ENCODE measurements around the gene RRAS2. TPM values are rescaled to one million over a fixed set of nuclear protein-coding genes. Genes with fewer than 3 reads are reported as not detected.
"Not testable (repeated sequence)": the region's sequence is repeated elsewhere in the genome, so short reads cannot be mapped to it uniquely, and the experiment has no call there.

The RRAS2 gene
- polyA plus RNA-seq, 5 donors, result 53.9 to 73.8 (median 61.5) TPM

DNA sequence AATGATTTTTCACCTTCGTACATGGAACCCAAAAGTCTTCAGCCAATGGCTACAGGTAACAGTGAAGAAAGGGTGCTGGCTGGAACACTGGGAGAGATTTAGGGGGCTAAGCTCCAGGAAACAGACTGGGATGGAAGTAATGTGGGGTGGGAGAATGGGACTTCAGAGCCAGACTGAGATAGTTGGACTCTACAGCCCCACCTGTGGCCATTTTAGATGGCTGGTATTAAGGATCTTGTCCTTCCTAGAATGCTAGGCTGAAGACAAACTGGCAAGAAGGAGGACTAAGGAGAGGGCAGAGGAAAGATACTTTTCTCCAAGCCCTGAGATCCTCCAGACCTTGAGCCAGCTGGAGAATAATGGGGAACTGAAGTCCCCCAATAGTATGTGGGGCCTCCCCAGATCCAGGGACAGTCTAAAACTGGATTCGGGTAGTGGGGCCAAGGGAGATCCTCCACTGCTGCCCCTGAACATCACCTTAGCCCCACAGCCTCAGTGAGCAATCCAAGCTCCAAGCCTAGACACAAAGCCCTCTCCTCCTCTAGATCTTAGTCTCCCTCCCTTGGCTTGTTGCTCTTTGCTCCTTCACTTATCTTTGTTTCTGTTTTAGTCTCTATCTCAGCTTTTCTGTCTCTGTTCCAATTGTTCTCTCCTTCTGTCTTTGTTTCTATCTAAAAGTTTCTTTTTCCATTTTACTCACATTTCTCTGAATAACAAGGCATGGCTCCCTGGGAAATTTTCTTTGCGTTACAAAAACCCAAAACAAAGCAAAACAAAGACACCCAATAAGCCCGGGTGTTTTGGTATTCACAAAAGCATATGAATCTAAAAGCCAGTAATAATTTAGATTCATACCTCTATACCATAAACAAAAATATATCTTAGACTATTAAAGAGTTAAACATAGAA lies 16.2 kb upstream of the RRAS2 start:
- no peak for DNase-seq

DNA sequence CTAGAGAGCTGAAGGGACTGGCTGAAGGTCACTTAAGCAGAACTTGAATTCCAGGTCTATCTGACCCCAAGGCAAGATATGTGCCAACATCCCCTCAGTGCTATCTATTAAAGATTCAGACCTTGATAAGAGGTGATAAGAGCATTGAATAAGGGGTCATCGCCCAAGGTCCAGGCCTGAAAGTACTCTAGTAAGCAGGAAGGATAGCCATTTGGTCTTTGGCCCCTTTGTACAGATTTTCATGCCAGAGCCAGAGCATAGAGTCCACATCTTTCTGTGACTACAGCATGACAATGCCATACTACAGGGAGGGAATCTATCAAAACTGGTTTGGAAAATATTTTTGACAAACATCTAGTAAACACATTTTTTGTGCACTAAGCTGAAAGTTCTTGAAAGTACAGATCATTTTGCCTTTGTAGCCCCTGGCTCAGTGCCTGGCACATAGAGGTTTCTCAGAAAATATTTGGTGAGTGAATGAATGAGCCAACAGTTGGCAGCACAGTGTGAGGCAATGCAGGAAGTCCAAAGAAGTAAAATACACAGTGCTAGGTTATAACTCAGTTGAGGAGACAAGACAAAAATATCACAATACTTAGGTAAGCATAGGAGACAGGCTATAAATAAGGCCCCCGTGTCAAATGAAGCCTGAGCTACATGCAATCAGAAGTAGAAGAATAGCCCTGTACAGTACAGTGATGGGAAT lies 15.1 kb upstream of the RRAS2 start:
- DNase-seq, result no peak

DNA sequence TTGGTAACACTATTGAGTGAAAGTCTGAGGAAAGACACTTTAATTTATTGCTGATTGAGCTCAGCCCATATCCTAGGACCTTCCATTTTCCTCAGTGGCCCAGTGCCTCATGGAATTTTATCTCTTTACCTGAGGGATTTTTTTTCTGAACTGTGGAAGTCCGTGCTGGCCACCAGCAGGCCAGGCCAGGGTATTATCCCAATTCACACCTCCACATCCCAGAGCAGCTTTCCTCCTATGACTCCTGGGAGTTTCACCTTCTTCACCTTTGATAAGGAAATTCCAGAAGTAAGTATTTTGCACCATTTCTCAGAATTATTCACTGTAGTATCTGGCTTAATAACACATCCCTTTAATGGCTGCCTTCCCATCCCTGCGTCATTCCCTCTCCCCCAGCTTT lies 13.0 kb upstream of the RRAS2 start:
- no peak for DNase-seq

DNA sequence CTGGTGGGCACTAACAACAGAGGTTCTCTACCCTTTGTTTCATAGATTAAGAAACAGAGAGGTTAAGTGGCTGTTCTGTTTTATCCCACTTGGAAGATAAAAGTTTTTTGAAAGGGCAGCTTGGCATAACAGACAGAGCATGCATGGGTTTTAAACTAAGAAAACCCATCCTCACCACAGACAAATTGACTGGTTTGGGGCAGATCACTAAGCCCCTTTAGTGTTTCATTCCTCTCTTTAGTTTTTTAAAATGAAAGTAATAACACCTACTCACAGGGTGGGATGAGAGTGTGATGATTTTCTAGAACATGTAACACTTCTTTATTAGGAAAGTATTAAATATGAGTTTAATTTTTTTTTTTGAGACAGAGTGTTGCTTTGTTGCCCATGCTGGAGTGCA lies 12.3 kb upstream of the RRAS2 start:
- no peak for DNase-seq

DNA sequence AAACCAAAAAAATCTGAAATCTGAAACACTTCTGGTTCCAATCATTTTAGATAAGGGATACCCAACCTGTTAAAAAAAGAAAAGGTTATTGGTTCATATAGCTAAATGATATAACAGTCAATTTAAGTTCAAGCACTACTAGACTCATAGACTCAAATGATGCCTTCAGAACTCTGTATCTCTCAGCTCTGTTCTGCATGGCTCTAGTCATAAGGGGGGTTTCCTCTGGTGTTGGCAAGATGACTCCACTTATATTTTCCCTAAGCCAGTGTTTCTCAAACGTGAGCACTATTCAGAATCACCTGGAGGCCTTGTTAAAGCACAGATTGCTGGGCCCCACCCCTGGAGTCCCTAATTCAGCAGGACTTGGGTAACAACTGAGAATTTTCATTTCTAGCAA lies 11.5 kb upstream of the RRAS2 start:
- DNase-seq, result no peak

DNA sequence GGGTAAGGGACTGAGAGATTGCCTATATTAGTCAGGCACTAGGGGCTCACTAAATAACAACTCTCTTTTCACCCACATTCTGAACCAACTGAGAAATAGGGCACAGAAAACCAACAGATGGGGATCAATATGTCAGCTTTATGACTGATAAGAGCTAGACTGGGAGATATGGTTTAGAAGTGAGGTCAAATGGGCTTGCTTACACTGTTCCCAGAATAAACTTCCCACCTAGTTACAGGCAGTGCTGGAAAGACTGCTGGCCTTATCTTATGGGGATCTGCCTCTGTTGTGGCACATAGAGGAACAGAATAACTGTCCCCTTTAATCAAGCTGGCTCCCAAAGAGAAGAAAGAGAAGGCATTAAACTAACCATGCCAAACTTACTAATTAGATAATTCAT lies 10.6 kb upstream of the RRAS2 start:
- DNase-seq, result no peak

DNA sequence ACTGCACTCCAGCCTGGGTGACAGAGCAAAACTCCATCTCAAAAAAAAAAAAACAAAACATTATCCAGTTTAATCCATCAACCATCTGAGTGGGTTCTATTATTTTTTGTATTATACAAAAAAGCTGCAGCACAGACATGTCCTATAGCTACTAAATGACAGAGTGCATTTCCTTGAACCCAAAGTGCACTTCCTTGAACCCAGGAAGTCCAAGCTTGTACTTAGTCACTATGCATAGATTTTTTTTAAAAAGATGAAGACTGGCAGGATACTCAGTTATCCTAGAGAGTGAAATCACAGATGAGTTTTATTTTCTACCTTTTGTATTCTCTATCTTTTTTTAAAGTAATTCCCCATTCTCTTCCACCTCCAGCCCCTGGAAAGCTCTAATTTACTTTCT lies 8.0 kb upstream of the RRAS2 start:
- DNase-seq, result no peak

DNA sequence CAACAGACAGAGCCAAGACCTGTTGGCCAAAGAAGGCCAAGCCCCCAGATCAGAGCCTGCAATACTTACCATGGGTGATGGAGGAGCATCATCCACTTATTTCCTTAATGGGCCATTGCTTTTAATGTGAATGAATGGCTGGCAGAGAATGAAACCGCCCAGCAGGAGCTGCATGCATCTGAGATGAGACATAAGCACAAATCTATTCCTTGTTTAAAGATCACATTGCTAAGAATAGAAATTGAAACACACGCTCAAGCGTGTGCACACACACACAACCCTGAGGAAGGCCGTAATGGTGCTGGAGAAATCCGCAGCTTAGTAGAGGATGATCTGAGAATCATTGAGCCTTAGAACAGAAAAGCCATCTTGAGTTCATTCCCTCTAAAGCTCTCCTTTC lies 5.3 kb upstream of the RRAS2 start:
- DNase-seq, result no peak

DNA sequence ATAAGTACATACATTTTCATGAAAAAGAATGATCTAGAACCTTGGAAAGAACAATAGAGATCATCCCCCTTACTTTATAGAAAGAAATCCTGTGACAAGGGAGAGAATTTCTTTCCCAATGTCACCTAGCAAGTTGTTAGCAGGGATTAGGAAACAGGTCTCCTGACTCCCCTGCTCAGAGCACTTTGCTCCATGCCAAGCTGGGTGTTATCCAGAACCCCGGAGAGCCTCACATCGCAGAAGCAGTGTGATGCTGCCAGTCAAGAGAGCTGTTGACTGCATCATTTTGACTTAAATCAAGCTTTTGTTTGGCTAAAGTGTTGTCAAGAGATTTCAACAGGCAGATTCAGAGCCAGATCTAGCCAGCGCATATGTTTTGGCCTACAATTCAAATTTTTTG lies 3.6 kb upstream of the RRAS2 start:
- no peak for DNase-seq

DNA sequence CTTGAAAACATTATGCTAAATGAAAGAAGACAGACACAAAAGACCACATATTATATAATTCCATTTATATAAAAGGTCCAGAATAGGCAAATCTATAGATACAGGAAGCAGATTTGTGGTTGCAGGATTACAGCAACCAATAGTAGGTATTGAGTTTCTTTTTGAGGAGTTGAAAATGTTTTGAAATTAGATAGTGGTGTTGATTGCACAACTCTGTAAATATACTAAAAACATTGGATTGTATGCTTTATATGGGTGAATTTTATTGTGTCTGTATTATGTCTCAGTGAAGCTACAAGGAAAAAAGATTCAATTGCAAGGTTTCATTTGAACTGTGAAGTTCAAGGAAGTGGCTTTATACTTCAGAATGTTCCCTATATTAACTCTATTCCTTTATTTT lies 3.0 kb upstream of the RRAS2 start:
- DNase-seq, result no peak

DNA sequence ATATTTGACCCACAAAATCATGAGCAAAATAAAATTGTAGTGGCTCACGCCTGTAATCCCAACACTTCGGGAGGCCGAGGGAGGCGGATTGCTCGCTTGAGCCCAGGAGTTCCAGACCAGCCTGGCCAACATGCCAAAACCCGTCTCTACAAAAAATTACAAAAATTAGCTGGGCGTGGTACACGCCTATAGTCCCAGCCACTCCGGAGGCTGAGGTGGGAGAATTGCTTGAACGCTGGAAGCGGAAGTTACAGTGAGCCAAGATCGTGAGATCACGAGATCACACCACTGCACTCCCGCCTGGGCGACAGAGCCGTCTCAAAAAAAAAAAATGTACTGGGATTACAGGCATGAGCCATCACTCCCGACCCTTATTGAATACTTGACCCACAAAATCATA lies 2.0 kb upstream of the RRAS2 start:
- no peak for DNase-seq

DNA sequence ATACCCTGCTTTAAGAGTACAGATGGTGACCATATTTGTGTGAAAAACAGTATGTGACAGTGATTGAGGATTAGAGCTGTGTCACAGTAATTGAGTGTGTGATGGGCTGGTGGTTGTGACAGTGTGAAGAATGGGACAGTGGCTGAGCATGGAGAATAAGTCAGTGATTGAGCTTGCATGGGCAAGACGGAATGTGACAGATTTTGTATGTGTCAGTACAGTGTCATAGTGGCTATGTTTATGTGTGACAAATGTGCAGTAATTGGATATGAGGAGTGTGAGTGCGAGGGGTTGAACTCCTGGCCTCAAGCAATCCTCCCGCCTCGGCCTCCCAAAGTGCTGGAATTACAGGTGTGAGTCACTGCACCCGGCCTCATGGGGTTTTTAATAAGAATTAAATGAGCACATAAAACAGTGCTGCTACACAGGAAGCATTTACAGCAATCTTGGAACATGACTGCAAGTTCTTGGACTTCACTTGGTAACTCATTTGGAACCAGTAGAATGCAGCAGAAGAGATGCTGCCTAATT lies 583 bp upstream of the RRAS2 start:
- no peak for DNase-seq

DNA sequence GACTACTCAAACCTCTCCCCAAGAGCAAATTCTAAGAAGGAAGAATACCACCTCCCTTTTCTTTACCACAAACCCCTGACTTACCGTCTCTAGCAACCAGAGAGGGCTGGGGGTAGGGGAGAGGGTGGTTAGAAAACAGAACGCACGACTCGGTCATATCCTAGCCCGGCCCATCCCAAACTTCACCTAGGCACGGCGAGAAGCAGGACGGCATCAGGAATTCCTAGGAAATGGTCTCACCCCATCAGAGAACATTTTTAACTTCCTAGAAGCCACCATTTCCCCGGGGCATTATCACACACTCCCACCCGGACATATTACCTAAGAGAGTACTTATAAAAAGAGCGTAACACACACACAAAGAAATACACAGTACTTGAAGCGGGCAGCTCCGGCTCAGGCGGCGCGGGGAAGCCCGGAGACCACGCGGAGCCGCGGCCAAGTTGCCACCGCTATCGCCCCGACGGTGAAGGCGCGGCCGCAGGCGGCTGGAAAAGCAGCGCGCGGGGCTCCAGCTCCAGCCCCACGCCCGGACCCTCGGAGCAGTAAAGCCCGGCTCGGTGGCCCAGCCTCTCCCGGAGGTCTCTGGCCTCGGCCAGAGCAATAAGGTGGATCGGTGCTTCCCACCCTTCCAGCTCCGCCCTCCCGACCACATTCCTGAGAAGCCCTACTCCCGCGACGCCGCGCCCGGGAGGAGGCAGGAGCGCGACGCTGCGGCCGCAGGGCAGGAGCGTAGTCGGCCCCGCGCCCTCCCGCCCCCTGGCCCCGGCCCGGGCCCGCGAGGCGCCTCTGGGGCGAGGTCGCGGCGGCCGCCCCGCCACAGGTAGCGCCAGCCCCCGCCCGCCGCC lies 878 bp downstream of the RRAS2 start:
- DNase-seq, result peak; percentile 58 to 66

DNA sequence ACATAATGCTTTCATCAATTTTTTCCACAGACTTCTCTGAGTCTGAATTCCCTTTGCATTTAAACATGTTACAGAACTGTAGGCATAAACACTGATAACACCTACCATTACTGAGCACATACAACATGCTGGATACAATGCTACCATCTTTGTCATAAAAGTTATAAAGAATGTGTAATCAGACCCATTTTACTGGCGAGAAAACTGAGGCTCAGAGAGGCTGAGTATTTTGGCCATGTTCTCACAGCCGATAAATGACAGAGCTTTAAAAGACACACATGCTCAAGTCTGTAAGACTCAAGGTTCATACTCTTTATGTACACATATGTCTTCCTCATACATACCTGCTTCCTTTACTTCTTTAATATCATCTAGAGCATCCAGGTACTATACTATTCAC lies 2.6 kb downstream of the RRAS2 start:
- DNase-seq, result no peak

DNA sequence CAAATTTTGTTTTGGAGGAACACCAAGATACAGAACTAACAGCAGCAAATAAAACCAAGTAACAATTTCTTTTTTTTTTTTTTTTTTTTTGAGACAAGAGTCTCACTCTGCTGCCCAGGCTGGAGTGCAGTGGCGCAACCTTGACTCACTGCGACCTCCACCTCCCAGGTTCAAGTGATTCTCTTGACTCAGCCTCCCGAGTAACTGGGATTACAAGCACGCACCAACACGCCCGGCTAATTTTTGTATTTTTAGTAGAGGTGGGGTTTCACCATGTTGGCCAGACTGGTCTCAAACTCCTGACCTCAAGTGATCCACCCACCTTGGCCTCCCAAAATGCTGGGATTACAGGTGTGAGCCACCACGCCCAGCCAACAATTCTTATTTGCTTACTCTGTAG lies 4.4 kb downstream of the RRAS2 start:
- DNase-seq, result not testable (repeated sequence)

DNA sequence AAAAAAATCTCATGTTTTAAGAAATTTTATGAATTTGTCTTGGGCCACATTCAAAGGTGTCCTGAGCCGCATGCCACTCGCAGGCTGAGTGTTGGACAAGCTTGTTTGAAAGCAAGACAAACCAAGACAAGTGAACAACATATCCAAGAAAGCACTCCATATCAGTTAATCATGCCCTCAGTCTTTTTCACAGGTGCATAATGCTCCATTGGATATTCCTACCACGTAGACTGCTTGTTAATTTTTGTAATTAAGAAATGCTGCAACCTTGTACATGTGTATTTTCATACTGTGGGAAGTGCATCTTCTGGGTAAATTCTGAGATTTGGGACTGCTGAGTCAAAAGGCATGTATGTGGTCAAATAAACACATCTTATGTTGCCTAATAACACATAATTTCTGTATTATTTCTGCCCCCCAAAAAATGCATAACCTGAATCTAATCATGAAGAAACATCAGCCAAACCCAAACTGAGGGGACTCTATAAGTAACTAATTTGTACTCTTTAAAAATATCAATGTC lies 8.2 kb downstream of the RRAS2 start:
- no peak for DNase-seq

DNA sequence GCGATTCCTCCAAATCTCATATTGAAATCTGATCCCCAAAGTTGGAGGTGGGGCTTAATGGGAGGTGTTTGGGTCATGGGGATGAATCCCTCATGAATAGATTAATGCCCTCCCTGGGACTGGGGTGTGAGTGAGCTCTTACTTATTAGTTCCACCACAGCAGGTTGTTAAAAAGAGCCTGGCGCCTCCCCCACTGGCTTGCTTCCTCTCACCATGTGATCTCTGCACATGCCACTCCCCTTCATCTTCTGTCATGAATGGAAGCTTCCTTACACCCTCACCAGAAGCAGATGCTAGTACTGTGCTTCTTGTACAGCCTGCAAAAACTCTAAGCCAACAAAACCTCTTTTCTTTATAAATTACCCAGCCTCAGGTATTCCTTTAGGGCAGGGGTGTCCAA lies 8.8 kb downstream of the RRAS2 start:
- no peak for DNase-seq

DNA sequence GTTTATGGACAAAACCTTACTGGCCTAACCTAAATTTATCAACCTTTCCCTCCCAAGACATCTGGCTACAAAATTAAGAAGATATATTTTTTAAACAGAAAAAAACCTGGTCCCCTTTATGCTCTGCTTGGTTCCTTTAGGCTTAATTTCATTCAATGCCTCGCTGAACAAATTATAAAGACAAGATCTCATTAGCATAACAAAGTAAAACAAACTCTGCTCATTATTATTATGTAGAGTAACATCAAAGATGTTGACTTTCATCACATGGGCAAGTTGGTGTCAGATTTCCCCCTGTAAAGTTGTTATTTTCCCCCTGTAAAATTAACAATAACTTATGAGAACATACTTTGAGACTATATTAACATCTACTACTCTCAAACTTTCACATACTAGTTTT lies 11.0 kb downstream of the RRAS2 start:
- DNase-seq, result no peak

DNA sequence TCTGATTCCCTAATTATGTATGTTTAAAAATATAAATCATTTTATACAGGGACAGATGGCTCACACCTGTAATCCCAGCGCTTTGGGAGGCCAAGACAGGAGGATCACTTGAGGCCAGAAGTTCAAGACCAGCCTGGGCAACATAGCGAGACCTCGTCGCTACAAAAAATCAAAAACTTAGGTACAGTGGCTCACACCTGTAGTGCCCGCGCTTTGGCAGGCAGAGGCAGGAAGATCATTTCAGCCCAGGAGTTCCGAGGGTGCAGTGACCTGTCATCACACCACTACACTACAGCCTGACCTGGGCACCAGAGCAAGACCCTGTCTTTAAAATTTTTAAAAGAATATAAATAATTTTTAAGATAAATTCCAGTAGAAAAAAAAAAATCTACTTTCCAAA lies 11.5 kb downstream of the RRAS2 start:
- DNase-seq, result no peak

DNA sequence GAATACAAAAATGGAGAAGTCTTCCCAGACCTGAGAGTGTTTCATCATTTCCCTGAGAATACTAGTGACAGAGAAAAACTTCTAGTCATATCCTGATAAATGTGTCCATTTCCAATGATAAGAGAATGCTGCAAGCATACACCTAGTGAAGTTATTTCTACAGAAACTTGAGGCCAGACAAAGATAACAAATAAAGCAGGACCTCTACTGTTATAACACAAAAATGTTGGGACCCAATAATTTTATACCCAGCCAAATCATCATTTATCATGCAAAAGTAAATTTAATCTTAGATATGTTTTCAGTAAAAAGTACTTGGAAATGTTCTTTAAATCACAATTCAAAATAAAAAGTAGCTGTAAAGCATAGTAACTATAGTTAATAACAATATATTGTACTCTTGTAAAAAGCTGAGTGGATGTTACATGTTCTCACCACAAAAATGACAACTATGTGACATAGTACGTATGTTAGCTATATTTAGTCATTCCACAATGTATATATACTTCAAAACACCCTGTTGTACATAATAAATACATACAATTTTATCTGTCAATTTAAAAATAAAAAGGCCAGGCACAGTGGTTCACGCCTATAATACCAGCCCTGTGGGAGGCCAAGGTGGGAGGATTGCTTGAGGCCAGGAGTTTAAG lies 12.6 kb downstream of the RRAS2 start:
- no peak for DNase-seq

DNA sequence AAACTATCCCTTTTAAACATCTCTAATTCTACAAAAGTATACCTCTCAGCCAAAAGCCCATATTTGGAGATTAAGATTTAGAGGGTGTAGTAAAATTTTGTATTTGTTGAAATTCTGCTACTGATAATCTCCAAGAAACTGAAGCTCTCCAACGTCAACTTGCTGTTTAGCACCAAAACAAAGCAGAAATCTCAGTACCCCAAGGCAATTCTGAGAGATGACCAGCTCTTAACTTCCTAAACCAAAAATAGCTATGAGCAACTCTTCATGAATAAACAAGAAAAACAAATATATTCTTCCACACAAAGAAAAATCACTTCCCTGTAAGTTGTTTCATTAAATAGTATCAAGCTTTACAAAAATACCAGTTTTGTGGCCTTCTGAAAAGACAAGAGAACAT lies 13.3 kb downstream of the RRAS2 start:
- DNase-seq, result no peak

Measured in right lung (tissue), 5 donors.